HEK293 (cell line): ENCODE measurements around the gene RALGAPA2.
A peak's percentile ranks its signal among the peaks of the same experiment; 100 is the strongest.

ENCODE experiments used
- CTCF ChIA-PET: fragments of 350-600 bp; formaldehyde crosslinking; extraction: SDS; loops from one replicate; lab custom pipeline; 2021; ENCODE audit warnings: antibody characterized with exemption; lab: Yijun Ruan, JAX
- POLR2A ChIA-PET: fragments of 300-600 bp; formaldehyde crosslinking; extraction: SDS; loops from one replicate; lab custom pipeline; 2020; ENCODE audit warnings: antibody characterized with exemption, inconsistent platforms; lab: Yijun Ruan, JAX
- H3K27ac ChIP-seq: fragments of 200-500 bp; sonication (Bioruptor generic); 2 replicates; pipeline ENCODE4 v1.5.1; 2014; ENCODE audit warnings: low read depth, low read length, control low read depth, inconsistent platforms; ENCODE audit errors: extremely low read depth
- H3K36me3 ChIP-seq, 2 experiments: fragments of 200-500 bp in 1 of 2; sonication (Bioruptor generic) in 1 of 2; 1 replicate in 1 of 2; 2 replicates in 1 of 2; pipeline ENCODE4 v1.5.1; 2014 to 2017; ENCODE audit warnings: inconsistent platforms in 2 of 2, low read length in 2 of 2; ENCODE audit not compliant: control insufficient read depth in 2 of 2, insufficient read depth in 1 of 2
- H3K4me1 ChIP-seq: fragments of 200-500 bp; sonication (Bioruptor generic); 2 replicates; pipeline ENCODE4 v1.5.1; 2014; ENCODE audit warnings: mild to moderate bottlenecking, low read length, inconsistent platforms; ENCODE audit not compliant: control insufficient read depth, insufficient read depth
- H3K4me3 ChIP-seq: 2 replicates; pipeline ENCODE4 v1.5.1; 2011; ENCODE audit warnings: low read depth, mild to moderate bottlenecking, control low read depth, low read length, moderate library complexity
- H3K9me3 ChIP-seq: fragments of 200-500 bp; sonication (Bioruptor generic); 2 replicates; pipeline ENCODE4 v1.5.1; 2014; ENCODE audit warnings: low read depth, low read length, inconsistent platforms; ENCODE audit not compliant: control insufficient read depth, insufficient read depth
- HIC1 ChIP-seq: fragments of 450-650 bp; formaldehyde crosslinking; IDR thresholded peaks from 2 replicates; pipeline ENCODE4 v1.5.1; 2016; ENCODE audit warnings: missing biosample characterization, missing genetic modification characterization
- KLF8 ChIP-seq: fragments of 450-650 bp; formaldehyde crosslinking; IDR thresholded peaks from 2 replicates; pipeline ENCODE4 v1.5.1; 2016; ENCODE audit warnings: missing biosample characterization, missing genetic modification characterization
- REPIN1 ChIP-seq: fragments of 450-650 bp; formaldehyde crosslinking; IDR thresholded peaks from 2 replicates; pipeline ENCODE4 v1.5.1; 2017; ENCODE audit warnings: missing biosample characterization, missing genetic modification characterization, low read depth
- TCF7L2 ChIP-seq: IDR thresholded peaks from 2 replicates; pipeline ENCODE4 v1.6.1; 2011; ENCODE audit warnings: low read depth, mild to moderate bottlenecking, inconsistent platforms, low read length, moderate library complexity, borderline replicate concordance
- TSHZ1 ChIP-seq: fragments of 450-650 bp; formaldehyde crosslinking; IDR thresholded peaks from 2 replicates; pipeline ENCODE4 v1.5.1; 2016; ENCODE audit warnings: missing biosample characterization, missing genetic modification characterization, borderline replicate concordance
- ZNF148 ChIP-seq: fragments of 450-650 bp; formaldehyde crosslinking; IDR thresholded peaks from 2 replicates; pipeline ENCODE4 v1.5.0; 2017; ENCODE audit warnings: missing biosample characterization, missing genetic modification characterization, borderline replicate concordance
- ZNF2 ChIP-seq: fragments of 450-650 bp; formaldehyde crosslinking; IDR thresholded peaks from 2 replicates; pipeline ENCODE4 v1.5.1; 2016; ENCODE audit warnings: missing biosample characterization, missing genetic modification characterization
- ZNF202 ChIP-seq: fragments of 450-650 bp; formaldehyde crosslinking; IDR thresholded peaks from 2 replicates; pipeline ENCODE4 v1.5.1; 2016; ENCODE audit warnings: missing biosample characterization, missing genetic modification characterization, borderline replicate concordance
- ZNF223 ChIP-seq: fragments of 450-650 bp; formaldehyde crosslinking; IDR thresholded peaks from 2 replicates; pipeline ENCODE4 v1.5.1; 2016; ENCODE audit warnings: missing biosample characterization, missing genetic modification characterization
- ZNF335 ChIP-seq: fragments of 450-650 bp; formaldehyde crosslinking; conservative IDR thresholded peaks from 2 replicates; pipeline ENCODE4 v1.5.1; 2016; ENCODE audit warnings: missing biosample characterization, missing genetic modification characterization
- ZNF391 ChIP-seq: fragments of 450-650 bp; formaldehyde crosslinking; IDR thresholded peaks from 2 replicates; pipeline ENCODE4 v1.5.1; 2016; ENCODE audit warnings: low read depth, missing biosample characterization, missing genetic modification characterization, borderline replicate concordance
- ZNF426 ChIP-seq: fragments of 450-650 bp; formaldehyde crosslinking; IDR thresholded peaks from 2 replicates; pipeline ENCODE4 v1.5.1; 2017; ENCODE audit warnings: missing biosample characterization, missing genetic modification characterization, mild to moderate bottlenecking, inconsistent platforms, moderate library complexity
- ZNF488 ChIP-seq: fragments of 450-650 bp; formaldehyde crosslinking; IDR thresholded peaks from 2 replicates; pipeline ENCODE4 v1.5.1; 2016; ENCODE audit warnings: missing biosample characterization, missing genetic modification characterization
- ZNF549 ChIP-seq: fragments of 450-650 bp; IDR thresholded peaks from 2 replicates; pipeline ENCODE4 v1.5.1; 2018; ENCODE audit warnings: missing biosample characterization, missing genetic modification characterization, mild to moderate bottlenecking, inconsistent platforms, moderate library complexity
- ZNF624 ChIP-seq: fragments of 450-650 bp; formaldehyde crosslinking; IDR thresholded peaks from 2 replicates; pipeline ENCODE4 v1.5.1; 2017; ENCODE audit warnings: missing biosample characterization, missing genetic modification characterization
- ZNF654 ChIP-seq: fragments of 450-650 bp; formaldehyde crosslinking; IDR thresholded peaks from 2 replicates; pipeline ENCODE4 v1.5.1; 2016; ENCODE audit warnings: low read depth, missing biosample characterization, missing genetic modification characterization
- ZNF677 ChIP-seq: fragments of 450-650 bp; IDR thresholded peaks from 2 replicates; pipeline ENCODE4 v1.5.0; 2018; ENCODE audit warnings: missing biosample characterization, mild to moderate bottlenecking, missing genetic modification characterization, moderate library complexity
- ZNF692 ChIP-seq: fragments of 450-650 bp; formaldehyde crosslinking; IDR thresholded peaks from 2 replicates; pipeline ENCODE4 v1.5.1; 2016; ENCODE audit warnings: missing biosample characterization, missing genetic modification characterization
- ZNF707 ChIP-seq: fragments of 450-650 bp; formaldehyde crosslinking; IDR thresholded peaks from 2 replicates; pipeline ENCODE4 v1.5.1; 2016; ENCODE audit warnings: missing biosample characterization, missing genetic modification characterization
- ZSCAN23 ChIP-seq: fragments of 450-650 bp; formaldehyde crosslinking; IDR thresholded peaks from 2 replicates; pipeline ENCODE4 v1.5.1; 2016; ENCODE audit warnings: missing biosample characterization, missing genetic modification characterization
- ZXDB ChIP-seq: fragments of 450-650 bp; formaldehyde crosslinking; IDR thresholded peaks from 2 replicates; pipeline ENCODE4 v1.5.1; 2016; ENCODE audit warnings: missing biosample characterization, missing genetic modification characterization

RALGAPA2 gene

GRCh38 chr20:20608041-20608440 is 104.4 kb downstream of the RALGAPA2 start:
- TF ChIP-seq ZNF391 (tag by site-specific recombination): no peak
- no peak for TF ChIP-seq ZNF202
- TF ChIP-seq ZXDB (tag by site-specific recombination): peak; percentile 35; the same call in 1 of the 2 replicates
- peak; percentile 43; the same call in 1 of the 2 replicates for TF ChIP-seq TCF7L2
- TF ChIP-seq ZNF223 (tag by site-specific recombination): no peak
- 0 out of 2 replicates have a peak, but pooled peaks have one; percentile 58 for TF ChIP-seq ZNF677 (tag by site-specific recombination)
- Histone ChIP-seq H3K4me3 (no peak overlapping the region), H3K36me3 (peaks cover 0 to 6% of the 10 kb centered on the region in 2 experiments; a peak in 1 of 3 replicates), H3K27ac (no peak overlapping the region), H3K4me1 (peaks cover 23% of the 10 kb centered on the region), H3K9me3 (no peaks in the 10 kb centered on the region)
- ChIA-PET CTCF (interaction anchor here (1.5 kb wide), 1 partner anchor 14 kb away, joined by 7 read pairs; no protein-coding TSS in a partner anchor), POLR2A (no interaction called here)

- no peak for TF ChIP-seq ZNF624
- no peak for TF ChIP-seq REPIN1
- no peak for TF ChIP-seq ZNF426 (tag by site-specific recombination)
- TF ChIP-seq ZNF148 (tag by site-specific recombination): no peak
- TF ChIP-seq ZNF692: no peak
- no peak for TF ChIP-seq KLF8 (tag by site-specific recombination)
- peaks cover 19% of the 10 kb centered on the region for H3K4me1 ChIP-seq
- ChIA-PET POLR2A (no interaction called here), CTCF (interaction anchor here (0.6 kb wide), 1 partner anchor 39 kb away, joined by 4 read pairs; no protein-coding TSS in a partner anchor)
- H3K9me3 ChIP-seq: no peaks in the 10 kb centered on the region
- no peak overlapping the region for H3K27ac ChIP-seq
- H3K36me3 ChIP-seq: peaks cover 0 to 6% of the 10 kb centered on the region in 2 experiments; a peak in 1 of 3 replicates
- no peak overlapping the region for H3K4me3 ChIP-seq
Measured at GRCh38 chr20:20606881-20607280, 105.6 kb downstream of the RALGAPA2 start.

- peaks cover 0 to 6% of the 10 kb centered on the region in 2 experiments; a peak in 1 of 3 replicates for H3K36me3 ChIP-seq
- peaks cover 11% of the 10 kb centered on the region; the same call in 1 of the 2 replicates for H3K4me1 ChIP-seq
- H3K27ac ChIP-seq: no peak overlapping the region
- no peak overlapping the region for H3K4me3 ChIP-seq
- POLR2A ChIA-PET: no interaction called here
- H3K9me3 ChIP-seq: no peaks in the 10 kb centered on the region
- CTCF ChIA-PET: no interaction called here
- TF ChIP-seq ZNF2 (tag by site-specific recombination): no peak
- no peak for TF ChIP-seq ZNF488 (tag by site-specific recombination)
- no peak for TF ChIP-seq TSHZ1 (tag by site-specific recombination)
- TF ChIP-seq ZSCAN23: no peak
- no peak for TF ChIP-seq ZNF549 (tag by site-specific recombination)
- no peak for TF ChIP-seq ZNF335 (tag by site-specific recombination)
- no peak for TF ChIP-seq HIC1 (tag by site-specific recombination)
- no peak for TF ChIP-seq ZNF654 (tag by site-specific recombination)
- no peak for TF ChIP-seq ZNF707 (tag by site-specific recombination)
Measured at GRCh38 chr20:20606050-20606449, 106.4 kb downstream of the RALGAPA2 start.
